HepG2 (cell line): ENCODE data around the gene EPHB3.

Experiments
- ATF2 ChIP-seq: sonication (generic); formaldehyde crosslinking; IDR thresholded peaks from 2 replicates; pipeline ENCODE4 v1.4.0; 2020; ENCODE audit warnings: missing genetic modification reagents
- MXI1 ChIP-seq: IDR thresholded peaks from 3 replicates; pipeline ENCODE4 v1.6.1; 2012; ENCODE audit warnings: low read depth, low read length, inconsistent platforms, borderline replicate concordance
- NR3C1 ChIP-seq: sonication (generic); formaldehyde crosslinking; IDR thresholded peaks from 2 replicates; pipeline ENCODE4 v1.4.0; 2020; ENCODE audit warnings: missing genetic modification reagents
- PBX3 ChIP-seq: sonication (generic); formaldehyde crosslinking; IDR thresholded peaks from 2 replicates; pipeline ENCODE4 v1.8.1; 2023; ENCODE audit warnings: missing genetic modification reagents, inconsistent platforms, borderline replicate concordance
- RAD21 ChIP-seq: fragments of 450-650 bp; formaldehyde crosslinking; IDR thresholded peaks from 2 replicates; pipeline ENCODE4 v1.5.0; 2020; ENCODE audit warnings: mild to moderate bottlenecking
- SETDB1 ChIP-seq: sonication (generic); formaldehyde crosslinking; IDR thresholded peaks from 2 replicates; pipeline ENCODE4 v1.5.1; 2020; ENCODE audit warnings: missing genetic modification reagents, mild to moderate bottlenecking, borderline replicate concordance
- SMYD3 ChIP-seq: sonication (generic); formaldehyde crosslinking; IDR thresholded peaks from 2 replicates; pipeline ENCODE4 v1.8.1; 2023; ENCODE audit warnings: mild to moderate bottlenecking, missing genetic modification reagents
- TBX3 ChIP-seq: fragments of 450-650 bp; IDR thresholded peaks from 2 replicates; pipeline ENCODE4 v1.6.1; 2017; ENCODE audit warnings: antibody characterized with exemption, mild to moderate bottlenecking, inconsistent platforms, borderline replicate concordance
- ZKSCAN8 ChIP-seq: IDR thresholded peaks from 2 replicates; pipeline ENCODE4 v1.6.1; 2016; ENCODE audit warnings: borderline replicate concordance, missing genetic modification reagents, missing compliant biosample characterization
- ZNF136 ChIP-seq: sonication (generic); formaldehyde crosslinking; IDR thresholded peaks from 2 replicates; pipeline ENCODE4 v1.8.1; 2022; ENCODE audit warnings: low read depth, mild to moderate bottlenecking, moderate library complexity, missing genetic modification reagents
- ZNF280B ChIP-seq: sonication (generic); formaldehyde crosslinking; IDR thresholded peaks from 2 replicates; pipeline ENCODE4 v1.5.0; 2020; ENCODE audit warnings: missing genetic modification reagents, mild to moderate bottlenecking, borderline replicate concordance
- ZNF510 ChIP-seq: sonication (generic); formaldehyde crosslinking; IDR thresholded peaks from 2 replicates; pipeline ENCODE4 v1.4.0; 2020; ENCODE audit warnings: low read depth, mild to moderate bottlenecking, missing genetic modification reagents
- ZNF670 ChIP-seq: sonication (generic); formaldehyde crosslinking; IDR thresholded peaks from 2 replicates; pipeline ENCODE4 v1.8.0; 2022; ENCODE audit warnings: mild to moderate bottlenecking, missing genetic modification reagents, borderline replicate concordance

GRCh38 chr3:184579513-184579912 lies 17.9 kb downstream of the EPHB3 start:
- TF ChIP-seq MXI1 (no peak), ZNF136 (CRISPR knock-in tag) (no peak), ZNF510 (CRISPR knock-in tag) (no peak), PBX3 (CRISPR knock-in tag) (no peak), SMYD3 (CRISPR knock-in tag) (no peak), NR3C1 (CRISPR knock-in tag) (no peak), ATF2 (CRISPR knock-in tag) (no peak), RAD21 (CRISPR knock-in tag) (no peak), SETDB1 (CRISPR knock-in tag) (no peak), ZKSCAN8 (CRISPR knock-in tag) (no peak), ZNF280B (CRISPR knock-in tag) (no peak), ZNF670 (CRISPR knock-in tag) (no peak), TBX3 (no peak)
